Choroid plexus epithelial cell (primary cell): Measurements from ENCODE around the gene PRKAR2B.

Experiments
- DNase-seq: peaks from one replicate; pipeline ENCODE4 v3.0.0-alpha.2; 2010; ENCODE audit warnings: low read depth
- H3K4me3 ChIP-seq: 2 replicates; pipeline ENCODE4 v1.5.1; 2011; ENCODE audit warnings: low read depth, mild to moderate bottlenecking, control low read depth, low read length, moderate library complexity
- CTCF ChIP-seq: conservative IDR thresholded peaks from 2 replicates; pipeline ENCODE4 v1.5.1; 2011; ENCODE audit warnings: low read depth, mild to moderate bottlenecking, control low read depth, inconsistent platforms, low read length, moderate library complexity

The PRKAR2B gene

GRCh38 chr7:107209565-107209964 is 165.1 kb downstream of the PRKAR2B start:
- TF ChIP-seq CTCF, result no peak
- DNase-seq, result no peak

GRCh38 chr7:107210400-107210799 is 165.9 kb downstream of the PRKAR2B start:
- no peak for DNase-seq
- TF ChIP-seq CTCF, result no peak

More at GRCh38 chr7:107209565-107209964, 165.1 kb downstream of the PRKAR2B start:
- H3K4me3 ChIP-seq, result no peak overlapping the region

More at GRCh38 chr7:107210400-107210799, 165.9 kb downstream of the PRKAR2B start:
- H3K4me3 ChIP-seq, result no peak overlapping the region
